H1 (cell line): Measurements from ENCODE around the gene WIPF3. TPM values are rescaled to one million over a fixed set of nuclear protein-coding genes. Genes with fewer than 3 reads are reported as not detected.

Experiments
- CTCF ChIA-PET: fragments of 300-600 bp; sonication (Branson Sonifier 250); formaldehyde crosslinking; loops from one replicate; lab custom pipeline; 2021; ENCODE audit not compliant: partially characterized antibody; lab: Charles Lee
- POLR2A ChIA-PET: fragments of 300-600 bp; sonication (Branson Sonifier 250); formaldehyde crosslinking; loops from one replicate; lab custom pipeline; 2021; ENCODE audit warnings: inconsistent platforms; ENCODE audit not compliant: partially characterized antibody; lab: Charles Lee
- DNase-seq, 2 experiments: peaks; one replicate each; pipeline versions ENCODE4 v3.0.0 to v3.0.0-alpha.2; 2010 to 2022; ENCODE audit warnings: low spot score in 2 of 2, low read depth in 1 of 2, mixed read lengths in 1 of 2
- FAIRE-seq: peaks from 2 replicates; lab custom pipeline; 2011; peaks lifted over from hg19 to GRCh38; lab: Jason Lieb, UNC
- H2AFZ ChIP-seq: 2 replicates; pipeline ENCODE4 v1.8.1; 2012; ENCODE audit warnings: low read length, inconsistent platforms
- H2AK5ac ChIP-seq: 2 replicates; pipeline ENCODE4 v1.6.1; 2013; ENCODE audit warnings: low read depth, low read length
- H2BK120ac ChIP-seq: replicated peaks from 2 replicates; pipeline ENCODE3; 2013; ENCODE audit warnings: low read depth, low read length, inconsistent platforms
- H2BK12ac ChIP-seq: 2 replicates; pipeline ENCODE4 v1.6.1; 2013; ENCODE audit warnings: low read depth, low read length
- H2BK15ac ChIP-seq: 2 replicates; pipeline ENCODE4 v1.6.1; 2013; ENCODE audit warnings: low read length
- H2BK20ac ChIP-seq: 2 replicates; pipeline ENCODE4 v1.6.1; 2013; ENCODE audit warnings: low read length
- H2BK5ac ChIP-seq: 2 replicates; pipeline ENCODE4 v1.6.1; 2013; ENCODE audit warnings: low read depth, low read length
- H3K14ac ChIP-seq: 2 replicates; pipeline ENCODE4 v1.6.1; 2013; ENCODE audit warnings: inconsistent platforms; ENCODE audit not compliant: insufficient read length
- H3K18ac ChIP-seq: 2 replicates; pipeline ENCODE4 v1.6.1; 2013; ENCODE audit warnings: low read length; ENCODE audit errors: extremely low read depth
- H3K23ac ChIP-seq: 2 replicates; pipeline ENCODE4 v1.6.1; 2013; ENCODE audit warnings: inconsistent platforms; ENCODE audit not compliant: insufficient read length
- H3K23me2 ChIP-seq: 2 replicates; pipeline ENCODE4 v1.6.1; 2013; ENCODE audit warnings: low read depth, low read length
- H3K27ac ChIP-seq: 2 replicates; pipeline ENCODE4 v1.6.1; 2011; ENCODE audit warnings: low read depth, low read length, inconsistent platforms
- H3K27me3 ChIP-seq, 4 experiments: replicated peaks in 1 of 4; 1 replicate in 1 of 4; 2 replicates in 3 of 4; pipeline versions ENCODE4 v1.6.1 to v1.8.1; 2011 to 2013; ENCODE audit warnings: low read length in 3 of 4, mild to moderate bottlenecking in 3 of 4, inconsistent platforms in 2 of 4, mixed read lengths in 2 of 4, moderate library complexity in 1 of 4; ENCODE audit not compliant: control insufficient read depth in 3 of 4, insufficient read depth in 3 of 4; ENCODE audit errors: extremely low read depth in 1 of 4
- H3K36me3 ChIP-seq, 4 experiments: 2 replicates each; pipeline versions ENCODE4 v1.6.1 to v1.8.1; 2011 to 2013; ENCODE audit warnings: mild to moderate bottlenecking in 4 of 4, low read length in 3 of 4, moderate library complexity in 2 of 4, control low read depth in 1 of 4, inconsistent platforms in 1 of 4; ENCODE audit not compliant: insufficient read depth in 4 of 4, control insufficient read depth in 2 of 4
- H3K4ac ChIP-seq: replicated peaks from 2 replicates; pipeline ENCODE3; 2013; ENCODE audit warnings: low read length, low read depth, mixed read lengths, inconsistent platforms; ENCODE audit not compliant: insufficient read length
- H3K4me1 ChIP-seq, 4 experiments: replicated peaks in 1 of 4; 1 replicate in 1 of 4; 2 replicates in 3 of 4; pipeline versions ENCODE4 v1.6.1 to v1.8.1; 2011 to 2013; ENCODE audit warnings: low read length in 3 of 4, inconsistent platforms in 2 of 4, mixed read lengths in 1 of 4; ENCODE audit not compliant: insufficient read depth in 4 of 4, control insufficient read depth in 3 of 4
- H3K4me2 ChIP-seq, 2 experiments: 2 replicates each; pipeline versions ENCODE4 v1.6.1 to v1.8.1; 2011 to 2013; ENCODE audit warnings: low read depth in 2 of 2, low read length in 2 of 2, control low read depth in 1 of 2, inconsistent platforms in 1 of 2, mild to moderate bottlenecking in 1 of 2; ENCODE audit not compliant: insufficient read depth in 1 of 2
- H3K4me3 ChIP-seq, 4 experiments: fragments of 200-600, 300-600 bp in 1 of 4; sonication (generic), shearing (Covaris generic), sonication (Bioruptor Twin) in 1 of 4; 2 replicates each; pipeline versions ENCODE4 v1.5.1 to v1.8.1; 2011 to 2016; ENCODE audit warnings: low read length in 4 of 4, low read depth in 3 of 4, control low read depth in 2 of 4, inconsistent platforms in 2 of 4, mild to moderate bottlenecking in 2 of 4, mixed read lengths in 1 of 4, moderate library complexity in 1 of 4; ENCODE audit not compliant: insufficient read depth in 2 of 4; ENCODE audit errors: extremely low read depth in 1 of 4
- H3K56ac ChIP-seq: replicated peaks from 2 replicates; pipeline ENCODE3; 2013; ENCODE audit warnings: low read depth, mild to moderate bottlenecking, mixed read lengths, low read length, inconsistent platforms; ENCODE audit not compliant: insufficient read length
- H3K79me1 ChIP-seq: 2 replicates; pipeline ENCODE4 v1.6.1; 2013; ENCODE audit warnings: low read depth, low read length, control low read depth
- H3K79me2 ChIP-seq, 2 experiments: 2 replicates each; pipeline versions ENCODE4 v1.6.1 to v1.8.1; 2012 to 2013; ENCODE audit warnings: low read length in 2 of 2, mild to moderate bottlenecking in 2 of 2, inconsistent platforms in 1 of 2; ENCODE audit not compliant: insufficient read depth in 2 of 2, control insufficient read depth in 1 of 2
- H3K9ac ChIP-seq, 4 experiments: replicated peaks in 1 of 4; 1 replicate in 1 of 4; 2 replicates in 3 of 4; pipeline versions ENCODE4 v1.6.1 to v1.8.1; 2011 to 2013; ENCODE audit warnings: low read depth in 3 of 4, low read length in 3 of 4, control low read depth in 2 of 4, mild to moderate bottlenecking in 2 of 4, moderate library complexity in 2 of 4, inconsistent platforms in 1 of 4; ENCODE audit errors: extremely low read depth in 1 of 4
- H3K9me3 ChIP-seq, 2 experiments: 2 replicates each; pipeline versions ENCODE4 v1.6.1 to v1.8.1; 2012 to 2013; ENCODE audit warnings: mild to moderate bottlenecking in 2 of 2, moderate library complexity in 2 of 2, control low read depth in 1 of 2, inconsistent platforms in 1 of 2, low read depth in 1 of 2, low read length in 1 of 2, mixed read lengths in 1 of 2; ENCODE audit not compliant: insufficient read depth in 2 of 2
- H4K20me1 ChIP-seq, 2 experiments: replicated peaks in 1 of 2; 2 replicates each; pipeline versions ENCODE3 to v1.8.1; 2011 to 2013; ENCODE audit warnings: inconsistent platforms in 2 of 2, low read length in 2 of 2, mild to moderate bottlenecking in 1 of 2; ENCODE audit not compliant: insufficient read depth in 2 of 2, control insufficient read depth in 1 of 2
- H4K5ac ChIP-seq: 2 replicates; pipeline ENCODE4 v1.6.1; 2013; ENCODE audit warnings: low read length, low read depth, mixed read lengths, inconsistent platforms; ENCODE audit not compliant: insufficient read length
- H4K8ac ChIP-seq: 2 replicates; pipeline ENCODE4 v1.8.0; 2013; ENCODE audit warnings: mild to moderate bottlenecking, moderate library complexity, low read length, inconsistent platforms; ENCODE audit not compliant: insufficient read depth; ENCODE audit errors: extremely low read depth
- H4K91ac ChIP-seq: replicated peaks from 2 replicates; pipeline ENCODE3; 2013; ENCODE audit warnings: low read length, mixed read lengths, inconsistent platforms; ENCODE audit not compliant: insufficient read length
- ASH2L ChIP-seq: fragments of 200-600, 300-600 bp; sonication (generic); IDR thresholded peaks from one replicate; pipeline ENCODE4 v1.7.1; 2017; ENCODE audit warnings: low read length
- BRCA1 ChIP-seq: IDR thresholded peaks from 2 replicates; pipeline ENCODE4 v1.6.1; 2012; ENCODE audit warnings: low read depth, low read length, improper control_type of control experiment
- RFX5 ChIP-seq: IDR thresholded peaks from 2 replicates; pipeline ENCODE4 v1.6.1; 2011; ENCODE audit warnings: low read depth, low read length, improper control_type of control experiment, borderline replicate concordance
- SP2 ChIP-seq: IDR thresholded peaks from 2 replicates; pipeline ENCODE4 v1.6.1; 2012; ENCODE audit warnings: mild to moderate bottlenecking, low read length, inconsistent platforms
- polyA plus RNA-seq, 7 experiments: library from polyadenylated mRNA; depleted of rRNA in 3 of 7; stranded (reverse) in 5 of 7; unstranded in 2 of 7; fragments of >200 nt in 5 of 7; fragments of 200-250 nt in 2 of 7; gene quantifications; 1 replicate in 5 of 7; 2 replicates in 1 of 7; 4 replicates in 1 of 7; pipeline versions ENCODE4 v1.2.1 to v1.2.3, GENCODE V29; 2011 to 2013; ENCODE audit warnings: missing spikeins in 2 of 7, mixed read lengths in 2 of 7
- total RNA-seq: library from RNA; stranded (reverse); fragmentation: NEBNext Ultra II Directional; extraction: Animal tissue kit (Norgen Biotek cat#: 25700); gene quantifications from 2 replicates; pipeline ENCODE4 v1.2.1, GENCODE V29; 2021
- TF ChIP-seq, protein P1 (sequence below): IDR thresholded peaks from 2 replicates; pipeline ENCODE4 v1.6.1; 2011; ENCODE audit warnings: low read length, improper control_type of control experiment

WIPF3 gene
- total and polyA plus RNA-seq, 2 of the 8 experiments (the other 6 are each of a cell fraction or from before 2014, with no cell fraction given), result 5.0 to 12.1 TPM

DNA sequence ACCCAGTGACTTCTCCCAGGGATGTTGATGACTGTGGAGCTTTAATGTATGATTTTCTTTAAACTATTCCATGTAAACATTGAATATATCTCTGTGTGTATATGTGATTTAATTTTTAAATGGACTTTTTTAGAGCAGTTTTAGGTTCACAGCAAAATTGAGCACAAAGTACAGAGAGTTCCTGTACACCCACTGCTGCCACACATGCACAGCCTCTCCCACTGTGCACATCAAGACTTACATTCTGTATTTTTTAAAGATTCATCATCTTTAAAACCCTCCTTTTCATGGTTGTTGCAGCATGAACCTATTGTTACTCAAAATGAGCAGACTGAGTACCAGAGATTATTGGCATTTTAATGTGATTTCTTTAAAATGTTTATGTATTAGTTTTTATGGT lies 51.3 kb downstream of the WIPF3 start:
- no peak overlapping the region for H2BK120ac ChIP-seq
- no peak overlapping the region for H2AFZ ChIP-seq
- H3K4ac ChIP-seq, result no peak overlapping the region
- no peak overlapping the region for H2BK20ac ChIP-seq
- H3K18ac ChIP-seq, result no peak overlapping the region
- no peak overlapping the region for H2AK5ac ChIP-seq
- no peak overlapping the region for H3K4me3 ChIP-seq
- no peaks in the 10 kb centered on the region for H3K27me3 ChIP-seq
- no peak overlapping the region for H3K4me2 ChIP-seq
- no peak overlapping the region for H3K27ac ChIP-seq
- H3K79me1 ChIP-seq, result no peaks in the 10 kb centered on the region
- no peak overlapping the region for H3K9ac ChIP-seq
- FAIRE-seq (no peak), DNase-seq (no peak)
- H2BK5ac ChIP-seq, result no peak overlapping the region
- CTCF ChIA-PET, result no interaction called here
- no peak overlapping the region for H3K56ac ChIP-seq
- no peak overlapping the region for H4K91ac ChIP-seq
- no peaks in the 10 kb centered on the region; the same call in 1 of the 2 replicates for H3K23me2 ChIP-seq
- POLR2A ChIA-PET, result no interaction called here
- no peaks in the 10 kb centered on the region for H3K79me2 ChIP-seq
- no peak overlapping the region for H4K8ac ChIP-seq
- H4K5ac ChIP-seq, result no peak overlapping the region
- no peak overlapping the region for H2BK15ac ChIP-seq
- no peaks in the 10 kb centered on the region for H3K9me3 ChIP-seq
- H3K4me1 ChIP-seq, result peaks cover 0 to 7% (median under 1%) of the 10 kb centered on the region in 4 experiments; a peak in 3 of 7 replicates
- H2BK12ac ChIP-seq, result no peak overlapping the region
- no peak overlapping the region for H3K23ac ChIP-seq
- no peaks in the 10 kb centered on the region for H3K36me3 ChIP-seq
- no peak overlapping the region for H3K14ac ChIP-seq
- H4K20me1 ChIP-seq, result peaks cover 0 to 4% of the 10 kb centered on the region in 2 experiments
- TF ChIP-seq RFX5 (no peak), SP2 (no peak), ASH2L (no peak), BRCA1 (no peak)
- TF ChIP-seq, protein P1, sequence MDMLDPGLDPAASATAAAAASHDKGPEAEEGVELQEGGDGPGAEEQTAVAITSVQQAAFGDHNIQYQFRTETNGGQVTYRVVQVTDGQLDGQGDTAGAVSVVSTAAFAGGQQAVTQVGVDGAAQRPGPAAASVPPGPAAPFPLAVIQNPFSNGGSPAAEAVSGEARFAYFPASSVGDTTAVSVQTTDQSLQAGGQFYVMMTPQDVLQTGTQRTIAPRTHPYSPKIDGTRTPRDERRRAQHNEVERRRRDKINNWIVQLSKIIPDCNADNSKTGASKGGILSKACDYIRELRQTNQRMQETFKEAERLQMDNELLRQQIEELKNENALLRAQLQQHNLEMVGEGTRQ, result no peak
